ENCODE data around the gene SUN5.
"Not testable (repeated sequence)": the region's sequence is repeated elsewhere in the genome, so short reads cannot be mapped to it uniquely, and the experiment has no call there.

Gene SUN5

GRCh38 chr20:32960849-32961731 is 43.1 kb downstream of the SUN5 start:
- DNase-seq = no peak

DNA sequence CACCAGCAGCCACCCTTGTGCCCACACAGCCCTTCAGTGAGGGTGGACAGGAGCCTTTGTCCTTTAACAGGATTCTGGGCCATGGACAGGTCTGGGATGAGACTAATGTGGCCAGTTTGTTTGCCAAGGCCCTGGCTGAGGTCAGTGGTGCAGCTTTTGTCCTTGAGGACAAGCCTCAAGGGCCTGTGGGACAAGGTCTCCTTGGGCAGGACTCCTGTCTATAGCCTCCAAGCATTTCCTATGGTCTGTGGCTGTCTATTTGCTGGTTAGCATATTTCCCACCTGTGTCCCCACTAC is 44.1 kb downstream of the SUN5 start:
- DNase-seq = no peak

DNA sequence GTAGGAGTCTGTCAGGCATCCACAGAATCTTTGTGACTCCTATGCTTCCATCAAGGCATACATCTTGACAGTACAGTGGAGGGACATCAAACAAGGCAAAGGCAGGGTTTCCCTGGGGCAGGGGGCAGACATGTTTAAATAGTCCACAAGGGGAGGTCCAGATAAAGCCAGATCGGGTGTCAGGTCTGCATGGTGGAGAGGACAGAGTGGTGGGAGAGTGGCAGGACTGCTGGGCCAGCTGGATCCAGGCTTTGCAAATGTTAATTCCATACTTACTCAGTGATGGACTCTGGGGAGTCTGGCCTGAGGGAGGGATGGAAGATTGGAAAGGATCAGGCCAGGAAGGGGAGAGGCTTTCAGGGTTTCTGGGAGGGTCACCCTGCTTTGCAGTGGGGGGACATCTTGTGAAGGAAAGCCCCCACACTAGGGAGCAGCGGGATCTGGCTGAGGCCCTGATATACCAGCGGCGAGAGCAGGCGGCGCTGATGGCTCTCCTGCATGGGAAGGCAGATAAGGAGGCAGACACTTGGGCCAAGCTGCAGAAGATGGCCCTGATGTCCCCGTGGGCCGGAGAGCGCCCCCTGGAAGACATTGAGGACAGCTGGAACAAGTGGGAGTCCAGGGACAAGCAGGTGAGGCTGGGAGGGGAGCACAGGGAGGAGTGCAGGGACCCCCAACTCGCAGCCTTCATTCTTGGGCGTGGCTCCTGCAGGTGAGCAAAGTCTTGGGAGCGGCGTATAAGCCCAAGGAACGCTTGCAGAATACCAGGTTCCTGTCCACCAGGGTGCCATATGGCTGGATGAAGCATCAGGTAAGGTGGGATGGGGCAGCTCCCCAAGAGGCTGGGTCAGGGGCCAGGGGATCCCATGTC is 44.6 kb downstream of the SUN5 start:
- no peak for DNase-seq

DNA sequence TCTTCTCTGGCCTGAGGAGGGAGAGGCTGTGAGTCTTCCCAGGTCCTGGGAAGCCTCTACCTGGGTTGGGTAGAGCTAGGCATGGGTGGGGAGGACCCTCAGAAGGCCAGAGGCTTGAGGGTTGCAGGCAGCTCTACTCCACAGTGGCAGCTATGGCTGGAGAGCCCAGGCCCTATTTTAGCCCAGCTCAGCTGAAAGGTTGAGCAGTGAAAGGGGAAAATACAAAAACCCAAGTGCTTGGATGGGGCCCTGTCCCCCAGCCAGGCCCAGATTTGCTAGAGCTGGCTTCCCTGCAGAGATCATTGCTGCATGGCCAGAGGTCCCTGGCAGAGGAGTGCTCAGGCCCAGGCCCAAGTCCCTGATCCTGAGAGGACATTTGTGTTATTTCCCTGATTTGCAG is 45.7 kb downstream of the SUN5 start:
- no peak for DNase-seq

- no peak for DNase-seq
Observed at GRCh38 chr20:32957459-32957858, 46.8 kb downstream of the SUN5 start.

DNA sequence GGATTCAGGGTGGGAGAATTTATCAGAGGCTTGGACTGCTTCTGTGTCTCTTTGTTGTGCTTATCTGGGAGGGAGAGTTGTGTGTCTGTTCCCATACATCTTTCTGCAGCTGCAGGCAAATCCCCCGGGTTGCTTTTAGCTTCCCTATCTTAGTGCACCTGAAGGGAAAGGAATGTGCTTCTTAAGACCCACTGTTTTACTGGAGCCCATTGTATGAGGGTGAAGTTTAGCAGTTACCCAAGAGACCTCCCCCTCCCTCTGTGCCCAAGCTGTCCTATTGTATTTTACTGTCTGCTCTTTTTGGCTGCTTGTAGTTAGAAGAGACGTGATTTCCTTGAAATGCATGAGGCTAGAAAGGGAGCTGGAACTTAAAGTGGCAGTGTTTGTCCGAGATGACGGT is 53.7 kb downstream of the SUN5 start:
- DNase-seq = not testable (repeated sequence)

DNA sequence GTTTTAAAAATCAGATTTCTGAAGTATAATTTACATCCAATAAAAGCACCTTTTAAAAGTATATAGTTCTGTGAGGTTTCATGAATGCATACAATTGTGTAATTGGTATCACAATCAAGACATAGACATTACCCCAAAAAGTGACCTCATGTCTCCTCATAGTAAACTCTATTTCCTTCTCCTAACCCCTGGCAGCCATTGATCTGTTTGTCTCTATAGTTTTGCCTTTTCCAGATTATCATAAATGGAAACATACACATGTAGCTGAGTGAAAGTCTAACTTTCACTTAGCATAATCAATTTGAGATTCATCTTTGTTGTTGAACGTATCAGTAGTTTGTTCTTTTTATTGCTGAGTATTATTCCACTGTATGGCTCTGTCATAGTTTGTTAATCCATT is 57.6 kb downstream of the SUN5 start:
- no peak for DNase-seq

DNA sequence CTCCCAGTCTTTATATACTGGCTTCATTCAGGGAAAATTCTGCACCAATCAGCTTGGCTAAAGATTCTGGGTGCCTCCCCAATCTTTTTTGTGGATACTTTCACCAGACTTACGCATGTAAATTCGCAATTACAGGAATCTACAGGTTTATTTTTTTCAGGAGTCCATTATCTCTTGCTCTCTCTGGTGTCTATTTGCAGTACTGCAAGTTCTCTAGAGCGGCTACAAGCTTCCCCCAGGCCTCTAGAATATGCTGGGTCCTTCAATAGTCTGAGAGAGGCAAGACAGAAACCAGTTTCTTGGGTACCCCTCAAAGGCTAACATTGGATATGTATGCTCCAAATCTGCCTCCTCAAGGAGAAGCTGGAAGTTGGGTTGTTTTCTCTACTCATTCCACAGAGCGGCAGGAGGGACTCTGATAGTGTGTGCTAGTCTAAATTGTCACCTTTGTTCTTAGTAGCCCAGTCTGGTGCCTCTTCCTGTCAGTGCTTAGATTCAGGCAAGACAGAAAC is 58.5 kb downstream of the SUN5 start:
- peak; percentile 61 for DNase-seq

DNA sequence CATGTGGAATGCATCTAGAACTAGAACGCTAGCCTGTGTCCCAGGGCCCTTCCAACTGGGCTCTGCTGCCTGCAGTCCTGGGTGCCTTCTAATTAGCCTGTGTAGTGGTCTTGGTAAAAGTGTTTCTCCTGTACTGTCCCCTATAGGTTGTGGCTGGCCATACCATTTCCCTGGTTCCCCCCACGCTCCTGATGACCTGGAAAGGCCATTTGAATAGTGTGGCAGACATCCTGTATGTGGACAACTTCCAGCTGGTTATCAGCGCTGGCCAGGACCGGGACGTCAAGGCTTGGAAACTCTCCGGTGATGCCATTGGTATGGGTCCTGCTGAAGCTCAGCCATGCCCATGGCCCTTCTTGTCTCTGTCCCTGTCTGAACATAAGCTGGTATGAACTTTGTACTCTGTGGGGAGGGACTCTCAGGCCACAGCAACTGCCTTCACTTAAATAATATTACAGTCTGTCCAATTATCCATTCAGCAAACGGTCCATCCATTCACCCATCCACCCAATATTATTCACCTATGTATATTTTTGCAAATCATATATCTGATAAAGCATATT is 60.7 kb downstream of the SUN5 start:
- no peak for DNase-seq

DNA sequence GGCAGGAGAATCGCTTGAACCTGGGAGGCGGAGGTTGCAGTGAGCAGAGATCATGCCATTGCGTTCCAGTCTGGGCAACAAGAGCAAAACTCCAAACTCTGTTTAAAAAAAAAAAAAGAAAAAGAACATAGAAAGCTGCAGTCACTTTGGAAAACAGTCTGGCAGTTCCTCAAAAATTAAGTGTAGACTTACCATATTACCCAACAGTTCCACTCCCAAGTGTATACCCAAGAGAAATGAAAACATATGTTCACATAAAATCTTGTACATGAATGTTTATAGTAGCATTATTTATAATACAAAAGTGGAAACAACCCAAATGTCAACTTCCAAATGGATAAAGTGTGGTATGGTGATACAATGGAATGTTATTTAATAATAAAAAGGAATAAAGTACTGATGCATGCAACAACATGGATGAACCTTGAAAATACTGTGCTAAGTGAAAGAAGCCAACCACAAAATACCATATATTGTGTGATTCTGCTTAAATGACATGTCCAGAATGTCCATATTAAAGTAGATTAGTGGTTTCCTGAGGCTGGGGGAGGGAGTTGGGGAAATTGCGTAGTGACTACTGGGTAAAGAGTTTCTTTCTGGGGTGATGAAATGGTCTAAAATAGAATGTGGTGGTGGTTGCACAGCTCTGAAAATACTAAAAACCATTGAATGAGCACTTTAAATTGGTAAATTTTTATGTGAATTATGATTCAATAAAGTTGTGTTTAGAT is 62.9 kb downstream of the SUN5 start:
- no peak for DNase-seq

GRCh38 chr20:32934580-32934979 is 69.7 kb downstream of the SUN5 start:
- DNase-seq = no peak

All from CD4-positive, alpha-beta T cell treated with Interleukin-17A for 1 hour (primary cell).